GM18505 (cell line): ENCODE results near the gene MPP4.

Experiments
- ATAC-seq: cut with Tn5 transposase; IDR thresholded peaks from one replicate; pipeline ENCODE4 v1.9.1; 2021; ENCODE audit not compliant: unreplicated experiment
- POLR2A ChIP-seq: IDR thresholded peaks from 4 replicates; pipeline ENCODE4 v1.6.1; 2011; ENCODE audit warnings: borderline replicate concordance; ENCODE audit not compliant: insufficient read depth, insufficient read length; ENCODE audit errors: extremely low read depth

Gene MPP4

GRCh38 chr2:201633661-201634249, 64.7 kb downstream of the MPP4 start:
- ATAC-seq: no peak
- no peak for TF ChIP-seq POLR2A

GRCh38 chr2:201631041-201631440, 67.4 kb downstream of the MPP4 start:
- no peak for TF ChIP-seq POLR2A
- ATAC-seq: no peak

GRCh38 chr2:201630577-201630976, 67.9 kb downstream of the MPP4 start:
- TF ChIP-seq POLR2A: no peak
- ATAC-seq: no peak

GRCh38 chr2:201628545-201628944, 69.9 kb downstream of the MPP4 start:
- TF ChIP-seq POLR2A: no peak
- ATAC-seq: no peak

- ATAC-seq: no peak
- TF ChIP-seq POLR2A: no peak
These were observed 76.0 kb downstream of the MPP4 start for GRCh38 chr2:201622306-201622970.

GRCh38 chr2:201621293-201621999, 77.0 kb downstream of the MPP4 start:
- ATAC-seq: no peak
- no peak for TF ChIP-seq POLR2A

GRCh38 chr2:201618744-201619662, 79.4 kb downstream of the MPP4 start:
- no peak for TF ChIP-seq POLR2A
- ATAC-seq: no peak

- no peak for ATAC-seq
- no peak for TF ChIP-seq POLR2A
These were observed 90.4 kb downstream of the MPP4 start for GRCh38 chr2:201608021-201608420.

- no peak for ATAC-seq
These were observed 90.9 kb downstream of the MPP4 start for GRCh38 chr2:201607568-201607967.

GRCh38 chr2:201600906-201601305, 97.5 kb downstream of the MPP4 start:
- no peak for TF ChIP-seq POLR2A
- no peak for ATAC-seq

More at GRCh38 chr2:201607568-201607967, 90.9 kb downstream of the MPP4 start:
- TF ChIP-seq POLR2A: no peak

GRCh38 chr2:201597397-201597796, 101.0 kb downstream of the MPP4 start:
- TF ChIP-seq POLR2A: no peak
- no peak for ATAC-seq
